ENCODE results near the gene EZH2.

EZH2 gene

DNA sequence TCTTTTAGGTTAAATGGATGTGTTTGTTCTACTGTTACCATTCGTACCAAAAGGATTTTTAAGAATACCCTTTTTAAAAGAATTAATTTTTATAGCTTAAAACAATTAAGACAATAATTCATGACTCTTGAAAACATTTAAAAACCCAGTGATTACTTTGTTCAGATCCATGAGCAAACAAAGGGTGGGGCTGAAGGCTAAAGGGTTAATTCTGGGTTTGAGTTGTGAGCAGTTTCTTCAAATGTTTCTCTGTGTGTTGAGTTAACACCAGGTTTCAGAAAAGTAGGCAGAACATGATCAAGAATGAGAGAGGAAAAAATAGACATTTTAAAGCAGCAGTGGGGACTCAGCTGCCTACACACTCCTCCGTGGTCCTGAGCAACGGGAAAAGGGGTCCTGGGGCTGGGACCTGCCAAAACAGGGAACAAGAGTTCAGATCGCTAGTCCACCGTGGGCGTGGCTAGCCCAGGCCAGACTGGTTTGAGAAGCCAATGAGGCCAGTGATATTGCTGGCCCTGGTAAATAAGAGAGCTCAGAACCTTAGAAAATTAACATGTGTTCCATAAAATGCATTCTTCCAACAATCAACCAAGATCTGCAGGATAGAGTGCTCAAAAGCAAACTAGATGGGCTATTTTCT lies 14.9 kb upstream of the EZH2 start:
- DNase-seq, result no peak

DNA sequence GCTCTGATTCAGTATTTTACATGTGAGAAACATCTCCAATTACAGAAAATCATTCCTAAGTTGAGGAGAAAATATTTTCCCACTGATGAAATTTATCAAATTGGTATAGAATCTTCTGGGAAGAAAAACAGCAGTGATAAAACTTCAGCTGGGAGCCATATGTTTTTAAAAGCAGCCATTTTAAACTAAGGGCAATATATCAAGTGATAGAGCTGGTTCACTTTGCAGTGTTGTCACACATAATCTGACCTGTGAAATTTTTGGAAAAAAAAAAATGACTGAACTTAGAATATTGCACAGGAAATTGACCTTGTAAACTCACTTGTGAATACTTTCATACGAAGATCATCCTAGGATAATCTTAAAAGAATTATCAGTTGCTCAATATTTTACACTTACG lies 10.5 kb upstream of the EZH2 start:
- DNase-seq, result no peak

DNA sequence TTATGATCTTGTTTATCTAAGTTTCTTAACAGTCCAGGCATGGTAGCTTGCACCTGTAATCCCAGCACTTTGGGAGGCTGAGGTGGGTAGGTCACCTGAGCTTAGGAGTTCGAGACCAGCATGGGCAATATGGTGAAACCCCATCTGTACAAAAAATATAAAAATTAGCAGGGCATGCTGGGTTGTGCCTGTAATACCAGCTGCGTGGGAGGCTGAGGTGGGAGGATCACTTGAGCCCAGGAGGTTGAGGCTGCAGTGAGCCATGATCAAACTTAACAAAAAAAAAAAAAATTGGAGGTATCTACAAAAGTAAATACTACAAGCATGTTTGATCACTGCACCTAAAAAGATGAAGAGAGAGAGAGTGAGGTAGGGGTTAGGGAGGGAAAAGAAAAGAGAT lies 9.0 kb upstream of the EZH2 start:
- DNase-seq, result no peak

DNA sequence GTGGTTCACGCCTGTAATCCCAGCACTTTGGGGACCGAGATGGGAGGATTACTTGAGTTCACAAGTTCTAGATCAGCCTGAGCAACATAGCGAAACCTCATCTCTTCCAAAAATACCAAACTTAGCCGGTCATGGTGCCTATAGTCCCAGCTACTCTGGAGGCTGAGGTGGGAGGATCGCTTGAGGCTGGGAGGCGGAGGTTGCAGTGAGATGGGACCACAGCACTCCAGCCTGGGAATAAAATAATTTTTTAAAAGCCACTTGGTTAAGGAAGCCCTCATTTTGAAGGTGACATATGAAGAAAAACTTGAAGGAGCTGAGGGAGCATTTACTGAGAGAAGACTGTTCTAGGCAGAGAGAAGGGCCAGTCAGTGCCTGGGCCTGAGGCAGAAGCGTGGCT lies 4.2 kb upstream of the EZH2 start:
- no peak for DNase-seq

DNA sequence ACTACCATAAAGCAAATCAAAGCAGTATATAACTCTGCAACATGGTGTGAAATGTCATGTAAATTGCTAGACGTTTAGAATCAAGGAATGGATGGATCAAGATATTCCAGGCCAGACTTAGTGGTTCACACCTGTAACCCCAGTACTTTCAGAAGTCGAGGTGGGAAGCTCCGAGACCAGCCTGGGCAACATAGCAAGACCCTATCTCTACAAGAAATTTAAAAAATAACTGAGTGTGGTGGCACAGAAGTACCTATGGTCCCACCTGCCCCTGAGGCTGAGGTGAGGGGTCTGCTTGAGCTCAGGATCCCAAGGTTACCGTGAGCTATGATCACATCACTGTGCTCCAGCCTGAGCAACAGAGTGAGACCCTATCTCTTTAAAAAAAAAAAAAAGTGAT lies 2.8 kb upstream of the EZH2 start:
- DNase-seq, result no peak

DNA sequence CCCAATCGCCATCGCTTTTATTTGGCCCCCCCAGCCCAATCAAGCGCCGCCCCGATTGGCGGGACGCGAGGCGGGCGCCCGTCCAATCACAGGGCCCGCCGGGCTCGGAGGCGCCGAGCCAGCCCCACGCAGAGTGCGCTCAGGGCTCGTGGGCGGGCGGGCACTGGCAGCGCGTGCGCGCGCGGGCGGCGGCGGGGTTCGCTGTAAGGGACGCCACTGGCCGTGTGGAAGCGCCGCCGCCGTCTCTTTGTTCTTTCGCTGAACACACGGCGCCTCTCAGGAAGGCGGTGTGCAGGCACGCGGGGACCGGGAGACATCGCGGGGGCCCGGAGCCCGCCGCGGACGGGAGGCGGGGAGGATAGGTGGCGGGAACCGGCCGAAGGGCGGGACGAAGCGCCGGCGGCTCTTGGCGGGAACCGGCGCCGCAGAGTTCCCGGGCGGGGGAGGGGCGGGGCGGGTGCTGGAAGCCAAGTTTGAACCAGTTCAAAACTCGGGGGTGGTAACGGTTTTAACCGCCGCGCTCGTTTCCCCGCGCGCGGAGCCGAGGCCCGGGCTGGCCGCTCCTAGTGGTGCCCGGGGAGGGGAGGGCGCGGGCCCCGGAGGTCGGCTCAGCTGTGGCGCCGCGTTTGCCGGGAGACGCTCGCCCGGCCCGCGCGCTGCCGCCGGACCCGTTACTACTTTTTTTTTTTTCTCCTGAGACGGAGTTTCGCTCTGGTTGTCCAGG lies 370 bp upstream of the EZH2 start:
- peak; percentile 90 for DNase-seq

DNA sequence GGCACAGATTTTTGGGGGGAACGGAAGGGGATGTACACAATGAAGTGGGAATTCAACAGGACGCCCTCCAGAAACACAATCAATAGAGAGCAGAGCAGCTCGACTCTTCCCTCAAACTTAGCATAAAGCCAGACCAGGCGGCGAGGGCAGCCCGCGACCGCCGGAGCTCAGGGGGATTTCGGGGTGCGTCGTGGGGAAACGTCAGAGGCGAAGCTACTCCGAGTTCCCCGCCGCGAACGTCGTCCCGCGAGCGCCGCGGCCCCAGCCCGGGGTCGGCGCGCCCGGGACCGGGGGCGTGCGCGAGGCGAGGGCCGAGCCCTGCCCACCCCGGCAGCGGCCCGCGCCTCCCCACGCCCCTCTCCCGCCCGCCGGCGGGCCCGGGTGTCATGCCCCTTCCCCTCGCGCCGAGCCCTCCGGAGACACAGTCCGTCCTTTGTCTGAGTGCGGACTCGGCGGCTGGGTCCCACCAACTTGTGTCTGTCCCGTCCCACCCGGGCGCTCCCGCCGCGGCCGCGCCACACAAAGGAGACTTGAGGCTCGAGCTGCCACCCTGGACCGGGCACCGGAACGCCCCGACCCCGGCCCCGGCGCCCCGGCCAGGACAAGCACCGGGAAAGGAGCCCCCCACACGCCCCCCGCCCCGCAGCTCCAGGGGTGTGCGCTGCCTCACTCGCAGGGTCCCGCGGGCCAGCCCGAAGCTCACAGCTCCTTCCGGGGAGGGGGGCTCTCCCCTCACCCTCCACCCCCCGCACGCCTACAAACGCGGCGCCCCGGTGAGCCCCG lies 634 bp downstream of the EZH2 start:
- peak; percentile 9 for DNase-seq

DNA sequence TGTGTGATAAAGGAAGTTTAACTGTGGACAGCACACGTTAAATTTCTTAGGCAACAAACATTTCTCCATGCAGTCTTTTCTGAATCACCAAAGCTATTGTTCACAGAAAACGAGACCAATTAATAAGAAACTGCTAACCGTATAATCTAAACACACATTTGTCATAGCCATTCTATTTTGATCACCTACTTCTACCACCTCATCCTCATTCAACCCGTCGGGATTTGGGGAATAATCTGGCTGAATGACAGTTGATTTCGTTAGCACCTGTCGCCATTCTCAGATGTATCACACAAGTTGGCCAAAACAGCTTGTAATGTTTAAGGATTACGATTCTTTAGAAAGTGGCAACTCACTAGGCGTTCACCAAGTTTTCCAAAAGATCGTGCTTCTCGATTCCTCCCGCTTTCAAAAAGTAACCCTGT lies 1.2 kb downstream of the EZH2 start:
- peak; percentile 1 for DNase-seq

DNA sequence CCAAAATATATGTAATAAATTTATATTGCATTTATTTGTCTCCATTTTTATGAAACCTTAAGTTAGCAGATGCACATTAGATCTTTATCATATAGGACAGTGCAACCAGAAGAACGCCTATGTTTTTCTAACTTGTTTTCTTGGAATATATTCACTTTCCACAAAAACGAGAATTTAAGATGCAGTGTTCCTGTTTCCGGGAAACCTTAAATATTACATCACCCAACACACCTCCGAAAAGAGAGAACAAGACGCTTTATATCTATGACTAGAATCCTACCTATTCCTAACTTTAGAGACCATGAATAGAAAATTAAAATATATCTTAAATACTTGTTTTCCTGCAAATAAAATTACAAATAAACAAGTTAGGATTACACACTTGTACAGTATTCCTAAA lies 1.9 kb downstream of the EZH2 start:
- DNase-seq, result no peak

DNA sequence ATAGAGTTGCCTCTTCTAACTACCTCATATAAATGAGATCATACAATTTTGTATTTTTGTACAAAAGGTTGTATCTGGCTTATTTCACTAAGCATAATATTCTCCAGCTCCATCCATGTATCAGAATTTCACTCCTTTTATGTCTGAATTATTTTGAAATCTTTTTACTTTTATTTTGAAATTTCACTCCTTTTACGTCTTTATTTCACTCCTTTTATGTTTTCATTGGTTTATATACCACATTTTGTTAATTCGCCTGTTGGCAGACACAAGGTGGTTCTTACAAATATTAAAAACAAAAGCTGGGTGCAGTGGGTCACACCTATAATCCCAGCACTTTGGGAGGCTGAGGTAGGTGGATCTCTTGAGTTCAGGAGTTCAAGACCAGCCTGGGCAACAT lies 5.8 kb downstream of the EZH2 start:
- DNase-seq, result no peak

DNA sequence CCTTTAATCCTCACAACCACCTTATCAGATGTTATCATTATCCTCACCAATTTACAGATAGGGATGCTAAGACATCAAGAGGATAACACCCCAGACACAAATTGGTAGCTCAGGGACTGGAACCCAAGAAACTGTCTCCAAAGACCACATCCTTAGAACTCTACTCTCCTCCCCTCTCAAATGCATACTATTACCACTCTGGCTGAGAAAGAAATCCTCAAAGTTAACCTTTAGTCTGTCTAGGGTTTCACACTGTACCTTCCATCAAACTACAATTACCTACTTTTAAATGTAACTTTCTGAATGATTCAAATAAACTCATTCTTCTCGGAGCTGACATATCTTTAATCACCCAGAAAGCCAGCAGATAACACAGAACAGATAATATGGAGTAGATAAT lies 6.6 kb downstream of the EZH2 start:
- no peak for DNase-seq

DNA sequence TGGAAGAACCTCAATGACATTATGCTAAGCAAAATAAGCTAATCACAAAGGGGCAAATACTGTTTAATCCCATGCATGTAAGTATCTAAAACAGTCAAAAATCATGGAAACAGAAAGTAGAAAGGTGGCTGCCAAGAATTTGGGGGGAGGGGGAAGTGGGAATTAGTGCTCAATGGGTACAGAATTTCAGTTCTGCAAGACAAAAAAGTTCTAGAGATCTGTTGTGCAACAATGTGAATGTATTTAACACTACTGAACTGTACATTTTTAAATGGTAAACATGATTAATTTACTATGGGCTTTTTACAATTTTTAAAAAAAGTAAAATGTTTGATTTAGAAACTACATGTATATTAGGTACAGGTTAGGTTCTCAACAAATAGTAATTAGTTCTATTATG lies 11.9 kb downstream of the EZH2 start:
- no peak for DNase-seq

DNA sequence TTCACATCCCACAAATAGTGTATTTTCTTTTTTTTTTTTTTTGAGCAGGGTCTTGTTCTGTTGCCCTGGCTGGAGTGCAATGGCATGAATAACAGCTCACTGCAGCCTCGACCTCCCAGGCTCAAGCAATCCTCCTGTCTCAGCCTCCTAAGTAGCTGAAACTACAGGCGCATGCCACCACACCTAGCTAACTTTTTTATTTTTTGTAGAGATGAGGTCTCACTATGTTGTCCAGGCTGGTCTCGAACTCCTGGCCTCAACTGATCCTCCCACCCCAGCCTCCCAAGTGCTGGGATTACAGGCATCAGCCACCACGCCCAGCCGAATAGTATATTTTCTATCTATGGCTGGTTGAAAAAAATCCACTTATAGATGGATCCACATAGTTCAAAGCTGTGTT lies 12.5 kb downstream of the EZH2 start:
- no peak for DNase-seq

DNA sequence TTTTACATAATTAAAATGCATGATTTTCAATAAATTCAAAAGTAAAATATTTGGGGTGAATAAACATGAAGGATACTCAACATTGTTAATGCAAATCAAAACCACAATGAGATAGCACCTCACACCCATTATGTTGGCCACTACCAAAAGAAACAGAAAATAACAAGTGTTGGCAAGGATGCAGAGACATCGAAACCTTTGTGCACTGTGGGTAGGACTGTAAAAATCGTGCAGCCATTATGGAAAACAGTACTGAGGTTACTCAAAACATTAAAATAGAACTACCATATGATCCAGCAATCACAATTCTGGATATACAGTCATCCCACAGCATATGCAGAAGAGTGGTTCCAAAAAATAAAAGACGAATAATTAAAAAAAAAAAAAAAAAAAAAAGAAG lies 13.1 kb downstream of the EZH2 start:
- DNase-seq, result no peak

DNA sequence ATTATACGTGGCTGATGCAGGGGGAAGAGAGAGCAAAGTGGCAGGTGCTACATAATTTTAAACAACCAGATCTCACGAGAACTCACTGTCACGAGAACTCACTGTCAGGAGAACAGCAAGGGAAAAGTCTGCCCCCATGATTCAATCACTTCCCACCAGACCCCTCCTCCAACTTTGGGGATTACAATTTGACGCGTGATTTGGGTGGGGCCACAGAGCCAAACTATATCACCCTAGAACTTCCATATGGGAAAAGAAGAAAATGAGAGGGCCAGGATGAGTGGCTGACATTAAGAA lies 15.8 kb downstream of the EZH2 start:
- DNase-seq, result no peak

DNA sequence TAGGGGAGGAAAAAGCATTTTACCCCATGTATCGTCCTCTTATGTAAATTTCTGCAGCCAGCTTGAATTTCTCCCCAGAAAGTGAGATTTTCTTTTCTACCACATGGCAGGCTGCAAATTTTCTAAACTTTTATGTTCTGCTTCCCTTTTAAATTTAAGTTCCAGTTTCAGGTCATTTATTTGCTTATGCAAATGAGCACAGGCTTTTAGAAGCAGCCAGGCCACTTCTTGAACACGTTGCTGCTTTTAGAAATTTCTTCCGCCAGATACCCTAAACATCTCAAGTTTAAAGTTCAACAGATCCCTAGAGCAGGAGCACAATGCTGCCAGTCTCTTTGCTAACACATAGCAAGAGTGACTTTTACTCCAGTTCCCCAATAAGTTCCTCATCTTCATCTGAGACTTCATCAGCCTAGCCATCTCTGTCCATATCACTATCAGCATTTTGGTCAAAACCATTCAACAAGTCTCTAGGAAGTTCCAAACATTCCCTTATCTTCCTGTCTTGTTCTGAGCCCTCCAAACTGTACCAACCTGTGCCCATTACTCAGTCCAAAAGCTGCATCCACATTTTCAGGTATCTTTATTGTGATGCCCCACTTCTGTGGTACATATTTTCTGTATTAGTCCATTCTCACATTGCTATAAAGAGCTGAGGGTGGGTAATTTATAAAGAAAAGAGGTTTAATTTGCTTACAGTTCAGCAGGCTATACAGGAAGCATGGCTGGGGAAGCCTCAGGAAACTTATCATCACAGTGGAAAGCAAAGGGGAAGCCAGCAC lies 16.3 kb downstream of the EZH2 start:
- DNase-seq, result no peak

DNA sequence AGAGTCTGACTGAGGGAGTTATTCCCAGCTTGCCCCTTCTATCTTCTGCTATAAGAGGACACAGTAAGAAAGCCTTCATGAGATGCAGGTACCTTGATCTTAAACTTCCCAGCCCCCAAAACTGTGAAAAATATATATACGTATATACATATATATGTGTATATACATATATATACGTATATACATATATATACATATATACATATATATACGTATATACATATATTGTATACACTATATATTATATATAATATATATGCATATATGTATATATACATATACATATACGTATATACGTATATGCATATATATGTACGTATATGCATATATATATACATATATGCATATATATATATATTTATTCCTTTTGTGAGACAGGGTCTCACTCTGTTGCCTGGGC lies 17.7 kb downstream of the EZH2 start:
- DNase-seq, result no peak

DNA sequence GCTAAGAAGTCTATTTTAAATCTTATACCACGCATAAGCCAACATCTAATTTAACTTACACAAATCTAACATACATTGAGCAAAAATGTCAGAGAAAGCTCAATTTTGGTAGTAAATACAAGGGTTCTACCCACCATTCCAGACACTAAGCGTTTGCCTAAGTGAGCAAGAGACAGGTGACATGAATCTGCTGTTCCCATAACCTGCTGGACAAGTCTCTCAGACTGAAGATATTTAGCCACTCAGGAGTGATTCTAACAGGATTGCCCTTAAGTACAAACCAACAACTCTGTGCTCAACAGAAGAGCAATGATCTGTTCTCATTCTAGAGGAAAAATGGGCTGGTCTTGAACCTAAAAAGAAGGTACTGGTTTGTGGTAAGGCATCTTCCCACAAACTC lies 18.8 kb downstream of the EZH2 start:
- no peak for DNase-seq

DNA sequence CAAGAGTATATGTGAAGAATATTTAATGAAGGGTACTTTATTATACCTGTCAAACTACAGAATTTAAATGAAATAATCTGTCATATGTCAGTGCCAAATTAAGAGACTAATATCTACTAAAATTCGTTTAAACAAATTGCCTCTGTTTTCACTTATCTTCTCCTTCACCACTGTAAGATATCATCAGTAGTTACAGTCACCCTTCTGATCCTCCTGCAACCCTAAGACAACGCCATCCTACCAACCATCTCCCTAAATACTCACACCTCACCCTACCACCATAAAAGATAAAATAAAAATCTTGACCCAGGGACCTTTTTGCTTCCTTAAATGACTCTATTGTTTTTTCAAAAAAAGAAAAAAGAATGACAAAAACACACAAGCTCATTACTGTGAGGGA lies 20.8 kb downstream of the EZH2 start:
- no peak for DNase-seq

DNA sequence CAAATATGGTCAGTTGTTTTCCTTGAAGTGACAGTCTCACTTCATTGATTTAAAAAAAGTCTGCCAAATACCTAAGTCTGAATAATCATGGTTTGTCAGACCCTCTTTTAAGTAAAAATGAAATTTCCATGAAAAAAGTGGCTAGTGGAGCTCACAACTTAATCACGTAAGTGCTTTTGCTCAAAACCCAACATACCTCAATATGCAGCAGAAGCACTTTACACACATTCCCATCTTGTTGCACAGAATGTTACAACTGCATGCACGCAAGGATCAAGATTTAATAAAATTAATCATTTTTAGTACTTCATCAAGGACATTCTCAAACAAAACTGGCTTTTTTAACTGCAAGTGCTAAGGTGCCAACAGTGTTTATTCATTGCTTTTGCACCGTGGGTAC lies 21.6 kb downstream of the EZH2 start:
- no peak for DNase-seq

DNA sequence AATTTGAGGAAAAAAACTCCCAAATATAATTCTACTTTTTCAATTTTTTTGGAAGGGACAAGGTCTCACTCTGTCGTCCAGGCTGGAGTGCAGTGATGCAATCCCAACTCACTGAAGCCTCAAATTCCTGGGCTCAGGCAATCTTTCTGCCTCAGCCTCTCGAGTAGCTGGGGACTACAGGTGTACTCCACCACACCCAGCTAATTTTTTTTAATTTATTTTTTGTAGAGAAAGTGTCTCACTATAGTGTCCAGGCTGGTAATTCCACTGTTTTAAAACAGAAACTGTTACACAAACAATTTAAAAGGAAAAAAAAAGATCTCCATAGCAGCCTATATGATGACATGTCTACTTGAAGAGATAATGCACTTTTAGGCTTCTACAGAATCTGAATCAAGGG lies 25.6 kb downstream of the EZH2 start:
- no peak for DNase-seq

DNA sequence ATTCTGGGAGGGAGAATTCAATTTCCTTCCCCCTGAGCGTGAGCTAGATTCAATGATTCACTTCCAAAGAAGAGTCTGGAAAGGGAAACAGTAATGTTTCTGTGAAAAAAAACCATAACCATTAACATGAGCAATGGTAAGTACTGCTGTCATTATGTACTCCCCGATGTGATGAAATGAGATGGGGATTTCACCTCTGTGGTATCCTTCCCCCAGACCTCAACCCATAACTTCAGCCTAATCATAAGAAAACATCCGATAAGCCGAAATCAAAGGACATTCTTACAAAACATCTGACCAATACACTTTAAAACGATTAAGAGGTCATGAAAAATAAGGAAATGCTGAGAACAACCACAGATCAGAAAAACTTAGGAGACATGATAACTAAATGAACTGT lies 27.2 kb downstream of the EZH2 start:
- no peak for DNase-seq

DNA sequence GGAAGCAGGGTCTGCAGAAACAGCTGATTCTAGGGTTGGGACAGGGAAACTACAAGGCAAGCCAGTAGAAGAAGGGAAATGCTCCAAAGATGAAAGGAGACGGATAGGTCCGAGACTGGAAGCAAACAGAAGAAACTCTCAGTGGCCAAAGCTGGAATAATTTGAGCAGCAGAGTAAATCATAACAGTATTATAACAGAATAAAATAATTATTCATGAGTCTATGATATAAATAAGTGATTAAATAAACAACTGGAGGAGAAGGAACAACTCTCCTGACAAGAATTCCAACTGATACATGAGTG lies 27.6 kb downstream of the EZH2 start:
- DNase-seq, result no peak

DNA sequence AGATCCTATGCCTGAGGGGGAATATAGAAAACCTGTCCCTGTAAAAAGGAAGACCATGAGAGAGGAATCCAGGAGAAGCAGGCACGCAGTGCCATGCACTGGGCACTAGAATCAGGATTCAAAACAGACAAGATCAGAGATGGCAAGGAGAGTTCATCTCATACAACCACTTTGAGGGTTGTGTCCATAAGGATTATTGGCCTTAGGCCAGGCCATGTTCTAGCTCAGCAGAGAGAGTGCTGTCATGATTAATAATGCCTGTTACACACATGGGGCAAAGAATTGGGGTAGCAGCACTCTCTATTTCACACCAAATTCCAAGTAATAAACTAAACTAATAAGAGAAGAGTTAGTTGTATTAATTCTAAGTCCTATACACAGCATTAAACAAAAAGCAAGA lies 29.1 kb downstream of the EZH2 start:
- DNase-seq, result no peak
